Large intestine (tissue), 3 donors: Measurements from ENCODE around the gene DNAJC17. TPM values are rescaled to one million over a fixed set of nuclear protein-coding genes. Genes with fewer than 3 reads are reported as not detected.

ENCODE experiments used
- DNase-seq, 2 donors: peaks; one replicate each; pipeline versions ENCODE4 v3.0.0 to v3.0.0-alpha.2; 2013
- H3K27ac ChIP-seq: one replicate; pipeline ENCODE4 v1.5.1; 2013; ENCODE audit warnings: low read length
- H3K27me3 ChIP-seq: 2 replicates; pipeline ENCODE4 v1.6.1; 2013; ENCODE audit warnings: low read length; ENCODE audit not compliant: control insufficient read depth, insufficient read depth
- H3K36me3 ChIP-seq: 2 replicates; pipeline ENCODE4 v1.6.1; 2013; ENCODE audit warnings: low read length; ENCODE audit not compliant: control insufficient read depth, insufficient read depth
- H3K4me1 ChIP-seq: one replicate; pipeline ENCODE4 v1.6.1; 2013; ENCODE audit warnings: low read length; ENCODE audit not compliant: control insufficient read depth, insufficient read depth
- H3K4me3 ChIP-seq: one replicate; pipeline ENCODE4 v1.5.1; 2013; ENCODE audit warnings: low read length
- H3K9me3 ChIP-seq: one replicate; pipeline ENCODE4 v1.6.1; 2013; ENCODE audit warnings: mild to moderate bottlenecking, low read depth, low read length, moderate library complexity; ENCODE audit not compliant: control insufficient read depth
- WGBS: methylation state at CpG from one replicate; pipeline ENCODE4 v1.1.5; 2013; ENCODE audit warnings: low lambda C conversion rate; ENCODE audit not compliant: insufficient coverage; 5-methylcytosine and 5-hydroxymethylcytosine counted together
- polyA plus RNA-seq: library from polyadenylated mRNA; unstranded; fragments of 120-200 nt; gene quantifications from one replicate; pipeline ENCODE4 v1.2.1, GENCODE V29; 2013

Gene DNAJC17
- polyA plus RNA-seq, 1 donor: 40.9 TPM

GRCh38 chr15:40815042-40815698 is 7.9 kb upstream of the DNAJC17 start:
- H3K4me1 ChIP-seq: no peaks in the 10 kb centered on the region
- WGBS: no CpG with 5 or more reads among the region's 4 CpGs
- peaks cover 45% of the 10 kb centered on the region for H3K36me3 ChIP-seq
- DNase-seq: no peak
- no peak overlapping the region for H3K27ac ChIP-seq
- H3K27me3 ChIP-seq: no peaks in the 10 kb centered on the region
- no peaks in the 10 kb centered on the region for H3K9me3 ChIP-seq
- no peak overlapping the region for H3K4me3 ChIP-seq

- peaks cover 4% of the 10 kb centered on the region for H3K4me1 ChIP-seq
- DNase-seq: no peak
- no peaks in the 10 kb centered on the region for H3K27me3 ChIP-seq
- WGBS: no CpG with 5 or more reads among the region's 12 CpGs
- no peak overlapping the region for H3K4me3 ChIP-seq
- H3K36me3 ChIP-seq: peaks cover 51% of the 10 kb centered on the region
- no peak overlapping the region for H3K27ac ChIP-seq
- no peaks in the 10 kb centered on the region for H3K9me3 ChIP-seq
Measured at GRCh38 chr15:40812721-40813425, 5.6 kb upstream of the DNAJC17 start.

- Histone ChIP-seq H3K27ac (no peak overlapping the region), H3K36me3 (peaks cover 36% of the 10 kb centered on the region), H3K9me3 (no peaks in the 10 kb centered on the region), H3K4me1 (peaks cover 10% of the 10 kb centered on the region), H3K27me3 (no peaks in the 10 kb centered on the region), H3K4me3 (no peak overlapping the region)
- DNase-seq: no peak
- WGBS: no CpG with 5 or more reads among the region's 8 CpGs
Measured at GRCh38 chr15:40808861-40809450, 1.7 kb upstream of the DNAJC17 start.

- H3K4me1 ChIP-seq: peaks cover 10% of the 10 kb centered on the region
- peaks cover 27% of the 10 kb centered on the region for H3K36me3 ChIP-seq
- H3K27ac ChIP-seq: peak overlapping the region; percentile 89
- H3K27me3 ChIP-seq: no peaks in the 10 kb centered on the region
- WGBS: 20% methylated on average over 1 of the region's 19 CpGs
- no peaks in the 10 kb centered on the region for H3K9me3 ChIP-seq
- DNase-seq: no peak
- peak overlapping the region; percentile 76 for H3K4me3 ChIP-seq
Measured at GRCh38 chr15:40807888-40808461, 702 bp upstream of the DNAJC17 start.

- Histone ChIP-seq H3K4me1 (peaks cover 10% of the 10 kb centered on the region), H3K27me3 (no peaks in the 10 kb centered on the region), H3K9me3 (no peaks in the 10 kb centered on the region), H3K27ac (peak overlapping the region; percentile 89), H3K36me3 (peaks cover 24% of the 10 kb centered on the region), H3K4me3 (peak overlapping the region; percentile 76)
- WGBS: no CpG with 5 or more reads among the region's 2 CpGs
- no peak for DNase-seq
Measured at GRCh38 chr15:40806672-40807027, 623 bp downstream of the DNAJC17 start.

GRCh38 chr15:40803688-40804087 is 3.6 kb downstream of the DNAJC17 start:
- Histone ChIP-seq H3K27ac (no peak overlapping the region), H3K4me1 (peaks cover 10% of the 10 kb centered on the region)

GRCh38 chr15:40803076-40803475 is 4.2 kb downstream of the DNAJC17 start:
- WGBS: no CpG with 5 or more reads among the region's 2 CpGs
- H3K27ac ChIP-seq: no peak overlapping the region
- no peak overlapping the region for H3K4me3 ChIP-seq
- H3K9me3 ChIP-seq: no peaks in the 10 kb centered on the region
- peaks cover 7% of the 10 kb centered on the region for H3K4me1 ChIP-seq
- no peaks in the 10 kb centered on the region for H3K27me3 ChIP-seq
- no peak for DNase-seq
- H3K36me3 ChIP-seq: peaks cover 15% of the 10 kb centered on the region

More at GRCh38 chr15:40803688-40804087, 3.6 kb downstream of the DNAJC17 start:
- H3K9me3 ChIP-seq: no peaks in the 10 kb centered on the region
- no peak for DNase-seq
- no CpG with 5 or more reads among the region's 1 CpG for WGBS
- no peak overlapping the region for H3K4me3 ChIP-seq
- peaks cover 15% of the 10 kb centered on the region for H3K36me3 ChIP-seq
- no peaks in the 10 kb centered on the region for H3K27me3 ChIP-seq

- DNase-seq: no peak
- H3K4me1 ChIP-seq: no peaks in the 10 kb centered on the region
- H3K27me3 ChIP-seq: no peaks in the 10 kb centered on the region
- peaks cover 15% of the 10 kb centered on the region for H3K36me3 ChIP-seq
- H3K27ac ChIP-seq: no peak overlapping the region
- no peaks in the 10 kb centered on the region for H3K9me3 ChIP-seq
- no peak overlapping the region for H3K4me3 ChIP-seq
- WGBS: 92% methylated on average over 2 of the region's 3 CpGs
Measured at GRCh38 chr15:40799523-40799922, 7.8 kb downstream of the DNAJC17 start.

GRCh38 chr15:40796512-40796911 is 10.8 kb downstream of the DNAJC17 start:
- Histone ChIP-seq H3K27me3 (no peaks in the 10 kb centered on the region), H3K9me3 (no peaks in the 10 kb centered on the region), H3K4me1 (peaks cover 5% of the 10 kb centered on the region), H3K4me3 (no peak overlapping the region), H3K36me3 (peaks cover 19% of the 10 kb centered on the region), H3K27ac (no peak overlapping the region)
- DNase-seq: no peak
- 100% methylated on average over 1 of the region's 5 CpGs for WGBS

- Histone ChIP-seq H3K4me3 (no peak overlapping the region), H3K4me1 (peaks cover 5% of the 10 kb centered on the region), H3K9me3 (no peaks in the 10 kb centered on the region), H3K27ac (no peak overlapping the region), H3K36me3 (peaks cover 18% of the 10 kb centered on the region), H3K27me3 (no peaks in the 10 kb centered on the region)
- DNase-seq: no peak
- WGBS: no CpG with 5 or more reads among the region's 2 CpGs
Measured at GRCh38 chr15:40796041-40796440, 11.2 kb downstream of the DNAJC17 start.
